ENCODE results near the gene SLC6A20.

SLC6A20 gene

DNA sequence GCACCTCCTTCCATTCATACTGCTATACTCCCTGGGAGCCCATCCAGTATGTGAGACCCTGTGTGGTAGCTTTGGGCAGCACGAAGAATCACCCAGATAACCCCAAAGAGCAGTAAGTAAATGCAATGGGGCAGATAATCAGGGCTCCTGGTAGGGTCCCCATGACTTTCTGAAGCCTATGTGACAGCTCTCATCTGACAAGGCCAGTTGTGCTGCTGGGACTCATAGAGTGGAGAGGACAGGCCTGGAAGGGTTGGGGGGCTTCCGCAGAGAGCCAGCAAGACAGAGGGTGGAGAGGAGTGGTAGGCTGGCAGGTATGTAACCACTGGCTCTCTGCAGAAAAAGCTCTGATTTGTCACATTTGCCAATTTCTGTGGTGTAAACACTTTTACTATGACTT is 3.2 kb upstream of the SLC6A20 start:
- no peak for DNase-seq

DNA sequence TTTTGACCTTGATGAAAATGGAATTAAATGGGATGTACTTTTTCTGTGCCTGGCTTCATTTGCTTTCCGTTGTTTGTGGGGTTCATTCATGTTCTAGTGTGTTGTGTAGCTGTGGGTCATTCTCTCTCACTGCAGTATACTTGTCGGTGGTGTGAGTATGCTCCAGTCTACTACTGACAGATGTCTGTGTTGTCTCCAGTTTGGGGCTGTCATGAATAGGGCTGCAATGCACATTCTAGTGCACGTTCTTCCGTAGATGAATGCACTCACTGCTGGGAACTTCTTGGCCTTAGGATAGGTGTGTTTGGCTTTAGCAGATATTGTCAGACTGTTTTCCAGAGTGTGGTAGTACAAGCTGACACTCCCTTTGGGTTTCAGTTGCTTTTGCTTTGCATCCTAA is 1.7 kb upstream of the SLC6A20 start:
- no peak for DNase-seq

DNA sequence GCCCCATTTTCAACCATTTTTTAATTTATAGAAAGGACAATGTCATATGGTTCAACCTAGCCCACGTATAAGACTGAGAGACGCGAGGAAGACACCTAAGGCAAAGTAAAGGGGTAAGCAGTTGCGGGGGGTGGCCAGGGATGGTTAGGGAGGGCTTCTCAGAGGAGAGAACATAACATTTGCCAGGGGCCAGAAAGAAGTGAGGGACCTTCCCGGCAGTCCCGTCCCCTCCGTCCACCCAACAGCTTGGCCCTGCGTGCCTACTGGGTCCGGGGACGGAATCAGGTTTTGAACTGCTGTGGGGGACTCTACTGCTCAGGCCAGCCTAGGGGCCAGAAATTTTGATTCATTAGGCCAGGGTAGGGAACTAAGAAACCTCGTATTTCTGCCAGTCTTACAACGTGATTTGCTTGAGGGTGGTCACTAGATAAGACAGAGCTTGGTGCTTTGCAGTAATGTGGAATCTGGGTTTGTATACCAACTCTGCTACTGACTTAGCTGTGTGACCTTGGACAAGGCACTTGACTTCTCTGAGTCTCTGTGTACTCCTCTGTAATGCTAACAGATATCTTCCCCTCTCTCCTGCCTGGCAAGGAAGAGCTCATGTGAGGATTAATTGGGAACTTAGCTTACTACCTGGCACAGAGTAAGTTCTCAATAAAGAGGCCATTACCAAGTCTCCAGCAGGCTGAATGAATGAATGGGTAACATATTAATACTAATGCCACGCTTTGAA is 734 bp upstream of the SLC6A20 start:
- no peak for DNase-seq

DNA sequence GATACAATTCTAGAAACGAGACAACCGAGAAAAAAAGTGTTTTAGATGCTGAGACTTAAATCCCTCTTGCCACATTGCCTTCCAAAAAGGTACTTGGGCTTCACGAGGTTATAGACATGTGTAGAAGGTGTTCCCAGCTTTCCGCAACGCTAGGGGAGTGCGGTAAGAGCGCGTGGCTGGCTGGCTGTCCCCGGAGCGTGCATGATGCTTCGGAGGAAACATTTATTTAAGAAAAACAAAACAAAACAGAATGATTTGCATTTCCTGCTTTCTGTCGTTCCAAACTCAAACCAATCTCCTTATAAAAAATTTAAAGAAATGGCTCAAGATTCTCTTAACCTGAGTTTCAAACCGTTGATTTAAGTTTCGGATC is 841 bp downstream of the SLC6A20 start:
- no peak for DNase-seq

DNA sequence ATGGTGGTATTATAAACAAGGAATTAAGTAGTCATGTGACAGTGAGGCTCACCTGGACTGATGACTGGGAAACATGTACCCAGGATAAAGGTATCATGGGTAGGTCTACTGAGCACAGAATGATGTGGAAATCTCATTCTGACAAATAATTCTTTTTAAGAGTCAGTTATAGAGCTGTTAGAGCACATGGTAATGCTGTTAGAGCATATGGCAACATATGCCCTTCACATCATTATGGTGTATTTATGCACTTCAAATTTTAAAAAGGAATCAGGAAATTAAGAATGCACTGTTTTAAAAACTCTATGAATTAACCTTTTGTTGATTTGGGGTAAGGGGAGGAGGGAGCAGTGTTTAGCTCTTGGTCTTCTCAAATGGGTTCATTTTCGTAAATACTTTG is 1.7 kb downstream of the SLC6A20 start:
- no peak for DNase-seq

DNA sequence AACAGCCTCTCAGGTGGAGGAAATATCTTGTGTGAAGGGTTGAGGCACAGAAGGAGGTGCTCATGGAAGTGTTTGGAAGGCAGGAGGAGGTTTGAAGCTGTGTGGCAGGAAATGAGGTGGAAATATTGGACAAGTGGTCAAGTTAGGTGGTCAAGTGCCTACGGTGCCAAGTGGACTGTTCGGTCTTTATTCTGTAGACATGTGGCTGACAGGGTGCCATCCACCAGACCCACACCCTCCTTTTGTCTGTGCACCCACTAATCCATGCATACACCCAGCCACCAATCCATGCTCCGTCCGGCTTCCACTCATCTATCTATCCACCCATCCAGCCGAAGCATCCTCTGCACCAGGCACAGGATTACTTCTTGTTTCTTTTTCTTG is 2.2 kb downstream of the SLC6A20 start:
- no peak for DNase-seq

DNA sequence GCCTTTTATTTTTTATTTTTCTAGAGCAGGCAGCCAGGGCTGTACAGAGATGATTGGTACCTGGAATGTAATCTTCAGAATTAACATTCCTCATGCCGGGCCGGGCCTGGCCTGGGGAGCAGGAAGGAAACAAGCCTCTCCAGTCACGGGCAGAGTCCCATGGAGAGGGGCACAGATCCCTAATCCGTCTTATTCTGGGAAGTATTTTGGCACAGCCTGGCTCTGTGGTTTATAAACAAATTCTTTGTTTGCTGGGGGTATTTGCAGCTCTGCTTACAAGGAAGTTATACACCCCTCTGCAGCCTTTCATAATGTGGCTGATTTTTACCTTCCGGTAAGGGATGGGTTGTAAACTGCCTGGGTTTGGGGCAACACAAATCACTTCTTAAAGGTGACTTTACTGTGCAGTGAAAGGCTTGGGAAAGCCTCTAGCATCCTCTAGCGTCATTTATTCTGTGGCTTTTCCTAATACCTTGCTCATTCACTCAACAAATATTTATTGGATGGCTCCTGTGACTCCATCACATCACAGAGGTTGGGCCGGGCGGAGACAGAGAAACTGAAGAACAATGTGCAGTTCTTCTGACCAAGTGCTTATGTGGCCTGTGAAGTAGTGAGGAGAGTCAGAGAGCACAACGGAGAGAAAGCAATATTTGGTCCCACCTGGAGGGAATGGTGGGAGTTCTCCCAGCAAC is 2.7 kb downstream of the SLC6A20 start:
- DNase-seq, result no peak

DNA sequence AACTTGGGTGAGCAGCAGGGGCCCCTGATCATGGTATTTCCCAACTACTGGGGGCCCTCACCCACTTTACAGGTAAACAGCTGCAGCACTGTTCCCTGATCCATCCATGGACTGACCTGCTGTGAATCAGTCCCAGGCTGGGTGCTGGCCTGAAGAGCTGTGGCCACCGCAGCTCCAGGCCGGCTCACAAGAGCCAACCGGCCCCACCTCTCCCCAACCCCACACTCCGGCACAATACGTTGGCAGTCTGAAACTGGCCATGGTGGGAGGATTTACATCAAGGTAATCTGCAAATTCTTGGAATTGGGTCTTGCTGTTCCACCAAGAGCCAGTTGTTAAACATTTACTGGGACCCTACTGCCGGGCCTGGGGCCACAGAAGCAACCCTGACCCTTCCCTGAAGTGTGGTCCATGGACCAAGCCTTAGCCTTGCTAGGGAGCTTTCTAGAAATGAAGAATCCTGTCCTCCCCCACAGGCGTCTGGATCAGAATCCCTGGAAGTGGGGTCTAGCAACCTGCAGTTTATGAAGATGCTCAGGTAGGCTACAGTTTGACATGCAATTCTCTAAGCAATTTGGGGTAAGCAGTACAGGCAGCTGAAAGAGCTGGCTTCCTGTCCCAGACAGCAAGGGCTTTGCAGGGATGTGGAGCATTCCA is 3.7 kb downstream of the SLC6A20 start:
- DNase-seq, result no peak

DNA sequence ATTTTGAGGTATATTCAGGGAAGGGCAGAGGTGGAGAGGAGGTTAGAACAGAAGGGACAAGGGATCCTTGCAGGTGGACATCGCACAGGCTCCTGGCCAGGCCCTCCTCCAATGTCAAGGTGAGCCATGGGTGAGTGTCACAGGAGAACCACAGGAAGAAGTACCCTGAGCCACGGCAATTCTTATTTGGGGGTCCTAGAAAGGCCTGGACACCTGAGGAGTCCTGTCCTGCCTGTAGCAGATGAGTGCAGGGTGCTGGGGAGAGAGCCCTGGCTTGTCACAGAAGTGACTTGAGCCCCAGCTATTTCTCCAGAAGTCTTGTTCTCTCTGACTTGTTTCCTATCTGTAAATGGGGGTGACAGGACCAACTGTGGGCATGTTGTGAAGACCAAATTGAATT is 4.3 kb downstream of the SLC6A20 start:
- no peak for DNase-seq

DNA sequence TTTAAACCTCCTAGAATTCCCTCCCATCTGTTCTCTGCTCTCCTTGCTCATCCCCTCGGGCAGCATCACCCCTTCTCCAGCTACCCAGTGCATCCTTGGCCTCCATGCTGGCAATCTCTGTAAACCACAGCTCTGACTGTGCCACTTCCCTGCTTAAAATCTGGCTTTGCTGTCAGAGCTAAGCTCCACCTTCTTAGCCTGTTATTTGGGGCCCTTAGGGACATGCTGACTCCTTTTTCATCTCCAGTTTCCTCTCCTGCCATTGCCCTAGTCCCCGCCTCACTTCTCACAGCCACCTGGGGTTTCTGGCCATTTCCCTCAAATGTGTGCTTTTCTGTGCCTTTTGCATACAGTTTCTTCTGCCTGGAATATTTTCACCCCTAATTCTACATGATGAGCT is 5.7 kb downstream of the SLC6A20 start:
- DNase-seq, result no peak

DNA sequence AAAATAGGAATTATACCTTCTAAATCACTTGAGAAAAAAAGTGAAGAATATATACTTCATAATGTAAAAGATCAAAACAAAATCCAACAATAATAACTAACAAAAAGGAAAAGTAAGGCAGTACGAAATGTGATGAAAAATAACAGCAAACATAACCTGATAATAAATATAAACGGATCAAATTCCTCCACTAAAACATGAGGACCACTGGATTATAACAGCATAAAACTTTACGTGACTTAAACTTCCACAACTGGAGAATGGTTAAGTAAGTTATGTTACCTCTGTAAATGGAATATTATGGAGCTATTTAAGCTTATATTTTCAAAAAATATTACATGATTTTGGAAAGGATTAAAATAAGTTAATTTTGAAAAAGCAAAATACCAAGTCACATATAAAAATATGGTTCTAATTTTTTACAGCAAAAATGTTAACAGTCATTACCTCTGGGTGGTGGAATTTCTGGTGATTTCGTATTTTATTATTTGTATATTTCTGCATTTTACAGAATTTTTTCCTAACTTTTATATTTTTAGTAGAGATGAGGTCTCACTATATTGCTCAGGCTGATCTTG is 7.0 kb downstream of the SLC6A20 start:
- no peak for DNase-seq

DNA sequence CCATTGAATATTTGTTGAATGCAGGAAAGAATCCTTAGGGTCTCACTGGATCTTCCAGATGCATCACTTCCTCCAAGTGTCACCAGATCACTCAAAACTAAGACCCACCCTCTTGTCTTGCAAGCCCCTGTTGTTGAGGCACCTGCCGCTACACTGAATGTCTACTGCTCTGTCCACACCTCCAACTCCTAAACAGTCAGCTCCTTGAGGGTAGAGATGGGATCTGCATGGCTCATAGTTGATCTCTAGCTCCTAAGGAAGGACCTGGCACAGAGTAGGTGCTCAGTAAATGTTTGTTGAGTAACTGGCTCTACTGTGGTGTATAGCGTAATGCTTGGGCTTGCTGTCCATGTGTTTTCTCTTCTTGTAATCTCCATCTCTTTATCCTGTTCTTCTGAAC is 8.8 kb downstream of the SLC6A20 start:
- DNase-seq, result no peak

DNA sequence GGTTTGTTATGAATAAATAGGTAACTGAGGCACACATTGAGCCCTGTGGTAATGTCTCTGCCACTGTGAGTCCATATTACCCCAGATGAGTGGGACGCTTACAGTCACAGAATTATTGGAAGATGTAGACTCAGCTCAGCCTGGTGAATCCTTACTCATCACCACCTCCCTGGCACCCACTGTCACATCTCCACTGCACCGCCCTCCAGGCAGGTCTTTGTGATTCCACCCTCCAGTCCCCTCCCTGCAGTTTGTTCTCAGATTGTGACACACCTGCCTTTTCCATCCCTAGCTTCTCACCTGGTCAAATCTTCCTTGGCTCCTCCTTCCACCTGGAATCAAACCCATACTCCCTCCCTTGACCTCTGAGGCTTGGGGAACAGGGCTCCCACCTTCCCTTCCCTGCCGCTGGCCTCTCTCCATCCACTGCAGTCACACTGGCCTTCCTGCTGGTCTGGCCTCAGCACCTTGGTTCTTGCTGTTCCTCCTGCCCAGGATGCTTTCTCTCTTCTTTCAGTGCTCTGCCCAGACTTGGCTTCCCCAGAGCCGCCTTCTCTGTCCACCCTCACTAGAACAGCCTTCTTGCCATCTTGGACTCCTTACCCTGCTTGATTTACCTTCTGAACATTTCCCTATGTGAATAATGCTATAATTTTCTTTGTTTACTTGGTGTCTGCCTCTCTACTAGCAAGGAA is 9.4 kb downstream of the SLC6A20 start:
- no peak for DNase-seq

DNA sequence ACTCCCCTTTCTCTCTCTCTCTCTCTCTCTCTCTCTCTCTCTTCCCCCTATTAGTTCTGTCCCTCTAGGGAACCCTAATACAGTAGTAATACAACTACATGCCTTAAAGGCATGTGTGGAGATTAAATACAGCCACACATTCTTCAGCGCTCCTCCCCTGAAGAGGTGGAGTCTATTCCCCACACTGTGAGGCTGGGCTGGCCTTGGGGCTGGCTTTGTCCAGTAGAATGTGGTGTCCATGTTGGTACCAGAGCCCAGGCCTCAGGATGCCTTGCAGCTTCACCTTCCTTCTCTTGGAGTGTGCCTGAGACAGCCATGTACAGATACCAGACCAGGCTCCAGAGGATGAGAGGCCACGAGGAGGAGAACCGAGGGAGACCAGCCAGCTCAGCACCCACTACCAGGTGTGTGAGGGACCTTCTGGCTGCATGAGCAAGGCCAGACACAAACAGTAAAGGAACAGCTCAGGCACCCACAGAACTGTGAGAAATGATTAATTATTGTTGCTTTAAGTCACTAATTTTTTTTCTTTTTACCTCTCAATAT is 10.7 kb downstream of the SLC6A20 start:
- no peak for DNase-seq

DNA sequence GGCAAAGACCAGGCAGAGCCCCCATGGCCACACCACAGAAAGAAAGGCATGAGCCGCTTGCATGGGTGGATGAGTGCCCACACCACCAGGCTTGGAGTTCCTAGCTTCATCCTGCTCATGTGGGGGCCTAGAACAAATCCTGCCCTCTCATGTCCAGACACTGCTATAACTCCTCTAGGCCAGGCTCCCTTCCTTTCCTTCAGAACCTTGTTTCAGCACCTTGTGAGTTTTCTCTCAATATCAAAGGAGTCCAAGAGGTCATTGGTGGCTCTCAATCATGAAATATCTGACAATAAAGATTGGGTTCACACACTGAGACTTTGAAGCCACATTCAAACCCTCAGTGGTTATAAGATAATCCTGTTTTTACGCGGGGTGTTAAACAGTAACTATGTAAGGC is 12.7 kb downstream of the SLC6A20 start:
- DNase-seq, result no peak

DNA sequence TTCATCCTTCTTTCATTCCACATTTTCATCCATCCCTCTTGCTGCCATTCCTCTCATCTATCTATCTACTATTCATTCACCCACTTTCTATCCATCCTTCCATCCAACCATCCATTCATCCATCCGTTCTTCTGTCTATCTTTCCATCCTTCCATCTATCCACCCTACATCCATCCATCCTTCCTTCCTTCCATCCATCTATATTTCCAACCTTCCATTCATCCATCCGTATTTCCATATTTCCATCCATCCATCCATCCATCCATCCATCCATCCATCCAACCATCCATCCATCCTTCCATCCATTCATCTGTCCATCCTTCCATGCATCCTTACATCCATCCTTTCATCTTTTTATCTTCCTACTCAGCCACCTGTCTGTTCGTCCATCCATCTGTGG is 14.0 kb downstream of the SLC6A20 start:
- no peak for DNase-seq

DNA sequence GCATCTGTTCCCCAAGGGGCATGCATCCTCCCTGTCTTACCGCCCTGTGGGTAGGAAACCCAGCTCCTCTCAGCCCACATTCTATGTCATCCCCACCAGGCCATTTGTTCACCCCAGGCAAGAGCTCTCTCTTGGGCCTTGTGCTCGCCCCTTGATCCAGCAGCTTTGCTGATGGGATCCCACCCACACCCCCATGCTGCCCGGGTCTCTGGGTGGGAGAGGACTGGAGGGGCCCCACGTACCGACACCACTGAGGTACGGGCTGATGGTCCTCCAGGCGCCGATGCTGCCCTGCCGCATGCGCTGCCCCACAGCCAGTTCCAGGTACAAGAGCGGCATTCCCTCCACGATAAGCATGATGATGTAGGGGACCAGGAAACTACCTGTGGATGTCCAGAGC is 14.5 kb downstream of the SLC6A20 start:
- DNase-seq, result no peak

DNA sequence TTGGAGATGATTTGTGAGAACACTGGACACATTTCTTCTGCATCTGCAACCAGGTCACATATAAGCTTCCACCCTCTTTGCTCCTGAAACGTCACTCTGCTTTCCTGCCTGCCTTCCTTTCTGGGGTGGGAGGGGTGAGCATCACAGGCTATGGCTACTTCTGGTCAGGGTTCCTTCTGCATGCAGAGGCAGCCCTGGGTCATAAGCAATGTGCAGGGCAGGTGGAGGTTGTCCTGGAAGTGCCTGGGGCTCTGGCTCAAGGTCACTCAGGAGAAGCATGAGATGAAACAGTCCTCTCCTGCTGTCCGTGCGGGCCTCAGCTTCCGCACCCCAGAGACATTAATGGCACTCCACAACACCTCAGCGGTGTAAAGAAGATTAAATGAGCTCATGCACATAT is 15.1 kb downstream of the SLC6A20 start:
- no peak for DNase-seq

DNA sequence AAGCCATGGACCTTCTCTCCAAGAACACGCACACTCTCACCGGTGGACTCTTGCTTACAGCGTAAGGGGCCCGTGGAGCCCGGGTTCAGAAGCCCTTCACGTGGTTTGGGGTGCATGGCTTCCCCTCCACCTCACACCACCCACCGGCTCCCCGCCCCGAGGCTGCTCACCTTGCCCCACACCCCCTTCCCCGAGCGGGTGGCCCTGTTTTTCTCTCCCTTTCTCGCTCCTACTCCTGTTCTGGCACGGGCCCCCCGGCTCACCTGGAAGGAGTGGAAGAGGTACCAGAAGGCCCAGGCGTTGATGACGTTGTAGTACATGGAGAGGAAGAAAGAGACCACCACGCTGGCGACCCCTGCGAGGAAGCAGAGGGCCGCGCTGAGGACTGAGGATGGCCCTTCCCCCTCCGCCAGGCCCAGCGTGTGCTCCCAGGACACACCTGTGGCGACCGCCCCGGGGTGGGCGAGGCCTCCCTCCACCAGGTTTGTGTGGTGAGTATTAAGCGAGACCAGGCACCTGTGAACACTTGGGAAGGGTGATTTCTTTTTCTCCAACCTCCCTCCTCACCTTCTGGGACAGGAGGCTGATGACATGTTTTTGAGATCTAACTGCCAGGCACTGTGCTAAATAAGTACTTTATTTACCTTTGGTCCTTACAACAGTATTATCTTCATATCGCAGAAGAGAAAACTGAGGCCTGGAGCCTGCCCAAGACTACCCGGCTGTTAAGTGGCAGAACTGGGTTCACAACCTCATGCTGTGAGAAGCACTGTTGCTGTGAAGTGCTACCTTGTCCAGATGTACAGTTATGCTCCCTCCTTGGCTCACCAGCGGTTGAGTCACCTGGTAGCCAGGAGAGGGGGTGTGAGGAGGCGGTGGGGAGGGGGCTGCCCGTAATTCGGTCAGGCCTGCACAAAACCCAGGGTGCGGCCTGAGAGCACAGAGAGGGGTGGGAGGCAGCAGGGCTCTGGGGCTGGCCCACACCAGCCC is 16.3 kb downstream of the SLC6A20 start:
- peak; percentile 9 for DNase-seq

DNA sequence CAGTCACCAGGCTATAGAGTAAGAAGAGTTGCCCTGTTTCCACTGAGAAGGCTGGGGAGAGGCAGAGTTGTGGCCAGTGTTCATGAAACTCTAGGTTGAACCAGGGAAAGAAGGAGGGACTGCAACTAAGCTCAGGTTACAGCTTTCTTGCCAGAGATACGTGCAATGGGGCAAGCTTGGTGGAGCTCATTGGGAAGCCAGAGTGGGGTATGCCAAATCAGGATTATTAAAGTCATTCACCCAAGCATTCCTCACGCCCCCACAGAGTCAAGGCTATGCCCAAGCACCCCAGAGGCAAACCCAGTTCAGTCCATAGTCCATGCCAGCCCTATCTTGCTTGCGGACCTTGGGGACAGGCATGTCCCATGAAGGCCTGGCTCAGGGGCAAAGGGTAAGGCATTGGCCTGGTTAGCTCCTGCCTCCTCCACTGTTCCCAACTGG is 17.6 kb downstream of the SLC6A20 start:
- peak; percentile 5 for DNase-seq

DNA sequence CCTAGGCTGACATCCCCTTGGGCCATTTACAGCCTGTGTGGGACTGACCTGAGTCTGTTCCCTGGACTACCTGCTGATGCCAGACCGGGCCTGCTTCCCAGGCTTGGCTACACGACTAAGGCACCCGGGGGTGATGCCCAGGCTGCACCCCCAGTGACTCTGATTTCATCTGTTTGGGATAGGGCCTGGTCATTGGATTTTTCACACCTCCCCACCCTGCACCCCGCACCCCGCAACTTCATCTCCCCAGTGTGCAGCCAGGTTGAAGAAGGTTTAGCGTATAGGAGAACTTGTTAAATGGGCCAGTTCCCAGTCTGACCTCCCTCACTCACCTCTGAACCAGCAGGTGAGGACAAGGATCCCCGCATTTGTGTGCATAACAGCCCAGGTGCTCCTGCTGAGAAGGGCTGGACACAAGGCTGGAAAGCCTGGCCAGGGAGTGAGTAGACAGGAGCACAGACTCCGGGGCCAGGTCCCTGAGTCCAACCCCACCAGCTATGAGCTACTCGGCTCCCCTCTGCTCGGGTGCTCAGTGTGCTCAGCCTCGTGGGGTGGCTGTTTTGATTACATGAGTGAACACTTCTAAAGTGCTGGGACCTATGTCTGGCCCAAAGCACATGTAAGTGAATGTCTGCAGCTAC is 18.5 kb downstream of the SLC6A20 start:
- DNase-seq, result no peak
